HEK293 (cell line): ENCODE data around the gene FAM149B1.

Experiments used
- CTCF ChIA-PET: fragments of 350-600 bp; formaldehyde crosslinking; extraction: SDS; loops from one replicate; lab custom pipeline; 2021; ENCODE audit warnings: antibody characterized with exemption; lab: Yijun Ruan, JAX
- POLR2A ChIA-PET: fragments of 300-600 bp; formaldehyde crosslinking; extraction: SDS; loops from one replicate; lab custom pipeline; 2020; ENCODE audit warnings: antibody characterized with exemption, inconsistent platforms; lab: Yijun Ruan, JAX
- H3K27ac ChIP-seq: fragments of 200-500 bp; sonication (Bioruptor generic); 2 replicates; pipeline ENCODE4 v1.5.1; 2014; ENCODE audit warnings: low read depth, low read length, control low read depth, inconsistent platforms; ENCODE audit errors: extremely low read depth
- H3K36me3 ChIP-seq, 2 experiments: fragments of 200-500 bp in 1 of 2; sonication (Bioruptor generic) in 1 of 2; 1 replicate in 1 of 2; 2 replicates in 1 of 2; pipeline ENCODE4 v1.5.1; 2014 to 2017; ENCODE audit warnings: inconsistent platforms in 2 of 2, low read length in 2 of 2; ENCODE audit not compliant: control insufficient read depth in 2 of 2, insufficient read depth in 1 of 2
- H3K4me1 ChIP-seq: fragments of 200-500 bp; sonication (Bioruptor generic); 2 replicates; pipeline ENCODE4 v1.5.1; 2014; ENCODE audit warnings: mild to moderate bottlenecking, low read length, inconsistent platforms; ENCODE audit not compliant: control insufficient read depth, insufficient read depth
- H3K4me3 ChIP-seq: 2 replicates; pipeline ENCODE4 v1.5.1; 2011; ENCODE audit warnings: low read depth, mild to moderate bottlenecking, control low read depth, low read length, moderate library complexity
- H3K9me3 ChIP-seq: fragments of 200-500 bp; sonication (Bioruptor generic); 2 replicates; pipeline ENCODE4 v1.5.1; 2014; ENCODE audit warnings: low read depth, low read length, inconsistent platforms; ENCODE audit not compliant: control insufficient read depth, insufficient read depth
- KLF8 ChIP-seq: fragments of 450-650 bp; formaldehyde crosslinking; IDR thresholded peaks from 2 replicates; pipeline ENCODE4 v1.5.1; 2016; ENCODE audit warnings: missing biosample characterization, missing genetic modification characterization
- KLF9 ChIP-seq: fragments of 450-650 bp; formaldehyde crosslinking; IDR thresholded peaks from 2 replicates; pipeline ENCODE4 v1.5.1; 2016; ENCODE audit warnings: missing biosample characterization, missing genetic modification characterization, low read depth
- YY1 ChIP-seq: fragments of 450-650 bp; formaldehyde crosslinking; IDR thresholded peaks from 2 replicates; pipeline ENCODE4 v1.5.1; 2018; ENCODE audit warnings: missing biosample characterization, missing genetic modification characterization
- ZBTB48 ChIP-seq: fragments of 450-650 bp; formaldehyde crosslinking; IDR thresholded peaks from 2 replicates; pipeline ENCODE4 v1.5.1; 2016; ENCODE audit warnings: missing biosample characterization, missing genetic modification characterization
- ZFHX2 ChIP-seq: fragments of 450-650 bp; formaldehyde crosslinking; conservative IDR thresholded peaks from 2 replicates; pipeline ENCODE4 v1.5.1; 2016; ENCODE audit warnings: missing biosample characterization, missing genetic modification characterization
- ZNF280D ChIP-seq: fragments of 450-650 bp; formaldehyde crosslinking; IDR thresholded peaks from 2 replicates; pipeline ENCODE4 v1.5.1; 2016; ENCODE audit warnings: missing biosample characterization, missing genetic modification characterization
- ZNF654 ChIP-seq: fragments of 450-650 bp; formaldehyde crosslinking; IDR thresholded peaks from 2 replicates; pipeline ENCODE4 v1.5.1; 2016; ENCODE audit warnings: low read depth, missing biosample characterization, missing genetic modification characterization
- ZXDB ChIP-seq: fragments of 450-650 bp; formaldehyde crosslinking; IDR thresholded peaks from 2 replicates; pipeline ENCODE4 v1.5.1; 2016; ENCODE audit warnings: missing biosample characterization, missing genetic modification characterization
- TF ChIP-seq, protein P1 (sequence below): fragments of 450-650 bp; formaldehyde crosslinking; IDR thresholded peaks from 2 replicates; pipeline ENCODE4 v1.5.1; 2016; ENCODE audit warnings: missing biosample characterization, missing genetic modification characterization

FAM149B1 gene

GRCh38 chr10:73161662-73162061, 6.3 kb upstream of the FAM149B1 start:
- no peak overlapping the region for H3K27ac ChIP-seq
- no peak overlapping the region for H3K4me3 ChIP-seq
- TF ChIP-seq ZBTB48 (tag by site-specific recombination), result no peak
- no peak for TF ChIP-seq ZFHX2 (tag by site-specific recombination)
- TF ChIP-seq KLF9 (tag by site-specific recombination), result no peak
- H3K36me3 ChIP-seq, result peaks cover 37 to 44% of the 10 kb centered on the region in 2 experiments
- CTCF ChIA-PET, result interaction anchor here (2.3 kb wide), 1 partner anchor 65 kb away, joined by 8 read pairs; the partner anchor contains the start of gene P4HA1
- POLR2A ChIA-PET, result no interaction called here
- no peaks in the 10 kb centered on the region for H3K4me1 ChIP-seq
- H3K9me3 ChIP-seq, result no peaks in the 10 kb centered on the region

- POLR2A ChIA-PET, result no interaction called here
- Histone ChIP-seq H3K4me3 (no peak overlapping the region), H3K4me1 (no peaks in the 10 kb centered on the region), H3K27ac (no peak overlapping the region), H3K36me3 (peaks cover 23 to 37% of the 10 kb centered on the region in 2 experiments), H3K9me3 (no peaks in the 10 kb centered on the region)
- TF ChIP-seq ZFHX2 (tag by site-specific recombination), result no peak
- CTCF ChIA-PET, result interaction anchor here (2.3 kb wide), 1 partner anchor 67 kb away, joined by 8 read pairs; the partner anchor contains the start of gene P4HA1
Measured at GRCh38 chr10:73163096-73163495, 4.8 kb upstream of the FAM149B1 start.

GRCh38 chr10:73166972-73167371, 947 bp upstream of the FAM149B1 start:
- ChIA-PET POLR2A (interaction anchor here (1.0 kb wide), 1 partner anchor 70 kb away, joined by 3 read pairs; the partner anchor contains the start of gene P4HA1), CTCF (interaction anchor here (1.2 kb wide), 1 partner anchor 8 kb away, joined by 3 read pairs; no protein-coding TSS in a partner anchor)
- H3K4me3 ChIP-seq, result peak overlapping the region; percentile 60
- no peaks in the 10 kb centered on the region for H3K4me1 ChIP-seq
- H3K27ac ChIP-seq, result no peak overlapping the region
- H3K9me3 ChIP-seq, result no peaks in the 10 kb centered on the region
- TF ChIP-seq ZNF654 (tag by site-specific recombination), result 0 out of 2 replicates have a peak, but pooled peaks have one; percentile 1
- no peak for TF ChIP-seq YY1 (tag by site-specific recombination)
- TF ChIP-seq ZNF280D (tag by site-specific recombination), result peak; percentile 93
- TF ChIP-seq, all 188 proteins: peak for 2
- H3K36me3 ChIP-seq, result peaks cover 10 to 25% of the 10 kb centered on the region in 2 experiments

DNA sequence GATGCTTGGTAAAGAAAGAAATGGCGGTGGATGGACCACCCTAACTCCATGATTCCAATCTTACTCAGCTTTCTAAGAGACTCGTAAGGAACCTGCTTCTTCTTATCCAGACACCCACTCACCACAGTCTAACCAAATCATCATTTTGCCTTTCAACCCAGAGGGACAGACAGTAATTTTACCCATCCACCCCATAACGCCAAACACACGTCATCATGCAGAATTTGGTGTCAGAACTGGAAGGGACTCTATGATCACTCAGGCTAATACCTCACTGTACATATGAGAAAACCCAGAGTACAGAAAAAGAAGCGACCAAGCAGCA, 499 bp upstream of the FAM149B1 start:
- CTCF ChIA-PET, result interaction anchor here (1.2 kb wide), 1 partner anchor 8 kb away, joined by 3 read pairs; no protein-coding TSS in a partner anchor
- Histone ChIP-seq H3K4me1 (no peaks in the 10 kb centered on the region), H3K27ac (peak overlapping the region; percentile 56), H3K36me3 (peaks cover 10 to 20% of the 10 kb centered on the region in 2 experiments), H3K9me3 (no peaks in the 10 kb centered on the region), H3K4me3 (peak overlapping the region; percentile 60)
- TF ChIP-seq ZXDB (tag by site-specific recombination) (no peak), KLF8 (tag by site-specific recombination) (no peak), ZNF654 (tag by site-specific recombination) (0 out of 2 replicates have a peak, but pooled peaks have one; percentile 1)
- TF ChIP-seq, protein P1, sequence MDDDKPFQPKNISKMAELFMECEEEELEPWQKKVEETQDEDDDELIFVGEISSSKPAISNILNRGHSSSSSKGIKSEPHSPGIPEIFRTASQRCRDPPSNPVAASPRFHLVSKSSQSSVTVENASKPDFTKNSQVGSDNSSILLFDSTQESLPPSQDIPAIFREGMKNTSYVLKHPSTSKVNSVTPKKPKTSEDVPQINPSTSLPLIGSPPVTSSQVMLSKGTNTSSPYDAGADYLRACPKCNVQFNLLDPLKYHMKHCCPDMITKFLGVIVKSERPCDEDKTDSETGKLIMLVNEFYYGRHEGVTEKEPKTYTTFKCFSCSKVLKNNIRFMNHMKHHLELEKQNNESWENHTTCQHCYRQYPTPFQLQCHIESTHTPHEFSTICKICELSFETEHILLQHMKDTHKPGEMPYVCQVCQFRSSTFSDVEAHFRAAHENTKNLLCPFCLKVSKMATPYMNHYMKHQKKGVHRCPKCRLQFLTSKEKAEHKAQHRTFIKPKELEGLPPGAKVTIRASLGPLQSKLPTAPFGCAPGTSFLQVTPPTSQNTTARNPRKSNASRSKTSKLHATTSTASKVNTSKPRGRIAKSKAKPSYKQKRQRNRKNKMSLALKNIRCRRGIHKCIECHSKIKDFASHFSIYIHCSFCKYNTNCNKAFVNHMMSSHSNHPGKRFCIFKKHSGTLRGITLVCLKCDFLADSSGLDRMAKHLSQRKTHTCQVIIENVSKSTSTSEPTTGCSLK (tag by site-specific recombination), result no peak
- POLR2A ChIA-PET, result interaction anchor here (1.0 to 1.8 kb wide), 2 partner anchors 70 to 72 kb away, joined by 3 to 6 read pairs; partner anchors contain the start of gene P4HA1
